ENCODE data around the gene GLT6D1. TPM values are rescaled to one million over a fixed set of nuclear protein-coding genes. Genes with fewer than 3 reads are reported as not detected.

GLT6D1 gene
- total RNA-seq, 1 donor from 2014 or later = not detected

- Histone ChIP-seq H4K20me1 (ENCODE audit: insufficient read depth, low read length) (no peaks in the 10 kb centered on the region), H3K27ac (ENCODE audit: low read depth, low read length) (no peak overlapping the region), H2AFZ (ENCODE audit: low read depth, low read length) (no peak overlapping the region), H3K4me3 (ENCODE audit: insufficient read depth, low read depth, low read length) (no peak overlapping the region), H3K9ac (ENCODE audit: low read length) (no peak overlapping the region), H3K79me2 (ENCODE audit: insufficient read depth, low read length) (no peaks in the 10 kb centered on the region), H3K4me2 (ENCODE audit: low read length) (no peak overlapping the region), H3K9me3 (ENCODE audit: insufficient read depth, low read depth, low read length) (no peaks in the 10 kb centered on the region), H3K36me3 (ENCODE audit: insufficient read depth, low read length) (no peaks in the 10 kb centered on the region), H3K4me1 (ENCODE audit: insufficient read depth, low read length) (no peaks in the 10 kb centered on the region), H3K27me3 (ENCODE audit: insufficient read depth, low read length) (no peaks in the 10 kb centered on the region)
- Mint-ChIP-seq H3K4me3 (ENCODE audit: unreplicated experiment) (no peak overlapping the region), H3K27me3 (ENCODE audit: low read depth, unreplicated experiment) (peaks cover 21% of the 10 kb centered on the region), H3K9me3 (ENCODE audit: unreplicated experiment) (peaks cover 6% of the 10 kb centered on the region), H3K27ac (ENCODE audit: unreplicated experiment) (no peak overlapping the region), H3K36me3 (ENCODE audit: low read depth, unreplicated experiment) (peaks cover 3% of the 10 kb centered on the region), H3K4me1 (ENCODE audit: low read depth, unreplicated experiment) (peaks cover 7% of the 10 kb centered on the region)
- FAIRE-seq = no peak
- TF ChIP-seq CTCF (IDR thresholded peaks at IDR 0.05; ENCODE audit: insufficient read depth, low read depth, low read length) = no peak
- TF ChIP-seq EZH2 (IDR thresholded peaks at IDR 0.05; ENCODE audit: insufficient read depth, low read length) = no peak
- no peak for DNase-seq (ENCODE audit: low read depth)
Observed at GRCh38 chr9:135663451-135663770, 24.1 kb upstream of the GLT6D1 start.

GRCh38 chr9:135662758-135663450 lies 23.6 kb upstream of the GLT6D1 start, which contains the start of gene LCN9:
Gene LCN9, plus strand, starts transcription at chr9:135663309. Its CDS starts 13 bp downstream, at chr9:135663322.
- no peak for TF ChIP-seq CTCF (IDR thresholded peaks at IDR 0.05; ENCODE audit: insufficient read depth, low read depth, low read length)
- TF ChIP-seq EZH2 (IDR thresholded peaks at IDR 0.05; ENCODE audit: insufficient read depth, low read length) = no peak
- H3K9me3 Mint-ChIP-seq (ENCODE audit: unreplicated experiment) = peaks cover 6% of the 10 kb centered on the region
- no peak within 1 kb of the TSS for H3K27ac ChIP-seq (ENCODE audit: low read depth, low read length)
- H4K20me1 ChIP-seq (ENCODE audit: insufficient read depth, low read length) = no peaks in the 10 kb centered on the region
- H3K9ac ChIP-seq (ENCODE audit: low read length) = no peak within 1 kb of the TSS
- no peak within 1 kb of the TSS for H3K4me3 ChIP-seq (ENCODE audit: insufficient read depth, low read depth, low read length)
- no peaks in the 10 kb centered on the region for H3K79me2 ChIP-seq (ENCODE audit: insufficient read depth, low read length)
- FAIRE-seq = no peak
- peaks cover 3% of the 10 kb centered on the region for H3K36me3 Mint-ChIP-seq (ENCODE audit: low read depth, unreplicated experiment)
- no peaks in the 10 kb centered on the region for H3K27me3 ChIP-seq (ENCODE audit: insufficient read depth, low read length)
- H3K27me3 Mint-ChIP-seq (ENCODE audit: low read depth, unreplicated experiment) = peaks cover 22% of the 10 kb centered on the region
- no peaks in the 10 kb centered on the region for H3K4me1 ChIP-seq (ENCODE audit: insufficient read depth, low read length)
- no peaks in the 10 kb centered on the region for H3K36me3 ChIP-seq (ENCODE audit: insufficient read depth, low read length)
- no peak within 1 kb of the TSS for H3K4me3 Mint-ChIP-seq (ENCODE audit: unreplicated experiment)
- no peak within 1 kb of the TSS for H3K27ac Mint-ChIP-seq (ENCODE audit: unreplicated experiment)
- H3K9me3 ChIP-seq (ENCODE audit: insufficient read depth, low read depth, low read length) = peaks cover 2% of the 10 kb centered on the region
- no peak within 1 kb of the TSS for H3K4me2 ChIP-seq (ENCODE audit: low read length)
- no peak for DNase-seq (ENCODE audit: low read depth)
- peaks cover 7% of the 10 kb centered on the region for H3K4me1 Mint-ChIP-seq (ENCODE audit: low read depth, unreplicated experiment)
- no peak within 1 kb of the TSS for H2AFZ ChIP-seq (ENCODE audit: low read depth, low read length)

DNA sequence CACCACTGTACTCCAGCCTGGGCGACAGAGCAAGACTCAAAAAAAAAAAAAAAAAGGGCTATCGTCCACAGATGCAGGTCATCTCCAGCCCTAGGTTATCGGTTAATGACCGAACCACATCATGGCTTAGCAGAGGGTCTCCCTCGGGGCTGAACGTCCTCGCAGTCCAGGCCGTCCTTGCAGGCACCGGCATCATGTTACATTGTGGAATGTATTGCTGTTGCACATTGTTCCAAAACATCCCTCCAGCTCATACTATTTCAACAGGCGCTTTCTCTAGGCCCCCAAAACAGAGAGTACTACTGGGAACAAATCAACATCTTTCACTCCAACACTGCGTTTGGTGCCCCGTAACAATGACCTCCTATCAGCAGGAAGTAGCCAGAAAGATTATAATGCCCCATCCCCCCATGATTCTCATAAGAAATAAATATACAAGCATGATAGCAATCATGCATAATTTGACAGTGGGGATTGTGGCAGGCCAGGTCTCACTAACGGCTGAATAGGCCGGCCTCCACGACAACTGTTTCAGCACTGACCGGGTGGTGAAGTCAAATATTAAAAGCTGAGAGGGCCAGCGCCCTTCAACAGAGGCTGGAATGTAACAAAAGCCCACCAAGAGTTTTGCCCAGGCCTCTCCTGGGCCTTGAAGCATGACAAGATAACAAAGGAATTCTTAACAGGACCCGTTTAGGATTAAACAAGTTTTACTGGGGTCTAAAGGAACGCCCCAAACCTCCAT lies 22.6 kb upstream of the GLT6D1 start:
- no peak overlapping the region for H3K27ac Mint-ChIP-seq (ENCODE audit: unreplicated experiment)
- no peak for DNase-seq (ENCODE audit: low read depth)
- peaks cover 7% of the 10 kb centered on the region for H3K4me1 Mint-ChIP-seq (ENCODE audit: low read depth, unreplicated experiment)

More for the DNA sequence above, 22.6 kb upstream of the GLT6D1 start:
- Histone ChIP-seq H2AFZ (ENCODE audit: low read depth, low read length) (no peak overlapping the region), H3K4me1 (ENCODE audit: insufficient read depth, low read length) (no peaks in the 10 kb centered on the region), H3K79me2 (ENCODE audit: insufficient read depth, low read length) (no peaks in the 10 kb centered on the region), H3K4me3 (ENCODE audit: insufficient read depth, low read depth, low read length) (no peak overlapping the region), H3K36me3 (ENCODE audit: insufficient read depth, low read length) (no peaks in the 10 kb centered on the region), H3K27me3 (ENCODE audit: insufficient read depth, low read length) (no peaks in the 10 kb centered on the region), H3K9ac (ENCODE audit: low read length) (no peak overlapping the region), H3K27ac (ENCODE audit: low read depth, low read length) (no peak overlapping the region), H4K20me1 (ENCODE audit: insufficient read depth, low read length) (no peaks in the 10 kb centered on the region), H3K4me2 (ENCODE audit: low read length) (no peak overlapping the region), H3K9me3 (ENCODE audit: insufficient read depth, low read depth, low read length) (peaks cover 3% of the 10 kb centered on the region)
- peaks cover 26% of the 10 kb centered on the region for H3K27me3 Mint-ChIP-seq (ENCODE audit: low read depth, unreplicated experiment)
- no peak for TF ChIP-seq CTCF (IDR thresholded peaks at IDR 0.05; ENCODE audit: insufficient read depth, low read depth, low read length)
- TF ChIP-seq EZH2 (IDR thresholded peaks at IDR 0.05; ENCODE audit: insufficient read depth, low read length) = no peak
- H3K9me3 Mint-ChIP-seq (ENCODE audit: unreplicated experiment) = peaks cover 11% of the 10 kb centered on the region
- H3K4me3 Mint-ChIP-seq (ENCODE audit: unreplicated experiment) = no peak overlapping the region
- peaks cover 3% of the 10 kb centered on the region for H3K36me3 Mint-ChIP-seq (ENCODE audit: low read depth, unreplicated experiment)
- FAIRE-seq = no peak

All from astrocyte (in vitro differentiated cells and primary cell).